Epithelial cell of proximal tubule (primary cell): Measurements from ENCODE around the gene CEP70. TPM values are rescaled to one million over a fixed set of nuclear protein-coding genes. Genes with fewer than 3 reads are reported as not detected.
A peak's percentile ranks its signal among the peaks of the same experiment; 100 is the strongest.
"Not testable (repeated sequence)": the region's sequence is repeated elsewhere in the genome, so short reads cannot be mapped to it uniquely, and the experiment has no call there.

Source experiments
- DNase-seq: peaks from one replicate; pipeline ENCODE4 v3.0.0-alpha.2; 2011; ENCODE audit warnings: low read depth
- H3K4me3 ChIP-seq: 2 replicates; pipeline ENCODE4 v1.5.1; 2011; ENCODE audit warnings: low read depth, mild to moderate bottlenecking, low read length
- total RNA-seq: library from RNA; depleted of rRNA; stranded (reverse); fragments of >200 nt; gene quantifications from 2 replicates; pipeline ENCODE4 v1.2.3, GENCODE V29; 2015
- TF ChIP-seq, protein P1 (sequence below): conservative IDR thresholded peaks from 2 replicates; pipeline ENCODE4 v1.5.1; 2012; ENCODE audit warnings: low read depth, mild to moderate bottlenecking, low read length

Gene CEP70
- total RNA-seq, 1 donor from 2014 or later = 21.0 TPM

DNA sequence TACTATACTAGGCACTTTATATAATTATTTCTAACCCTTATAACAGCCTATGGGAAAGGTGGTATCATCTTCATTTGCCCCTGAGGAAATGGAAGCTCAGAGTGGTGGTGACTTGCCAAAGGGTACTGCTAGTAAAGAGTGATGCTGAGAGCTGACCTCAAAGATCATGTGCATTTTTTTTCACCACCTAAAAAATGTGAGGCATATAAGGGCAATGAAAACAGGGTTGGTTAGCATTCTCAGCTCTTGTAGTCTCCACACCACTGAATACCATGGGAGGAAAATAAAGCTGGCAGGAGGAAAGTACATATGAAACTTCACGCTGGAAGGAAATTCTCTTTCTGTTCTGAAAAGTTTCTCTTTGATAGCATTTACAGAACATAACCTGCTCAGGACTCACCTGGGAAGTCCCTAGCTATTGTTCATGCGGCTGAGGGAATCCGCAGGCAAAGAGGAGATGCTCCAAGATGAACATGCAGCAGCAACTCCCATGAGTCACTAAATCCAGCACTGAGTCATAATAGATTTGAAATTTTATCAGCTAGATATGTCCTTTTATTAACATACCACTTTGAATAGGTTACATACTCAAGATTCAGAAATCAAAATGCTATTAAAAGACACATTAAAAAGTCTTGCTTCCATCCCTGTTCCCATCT is 31.8 kb upstream of the CEP70 start:
- H3K4me3 ChIP-seq = no peak overlapping the region
- DNase-seq = no peak
- TF ChIP-seq, protein P1, sequence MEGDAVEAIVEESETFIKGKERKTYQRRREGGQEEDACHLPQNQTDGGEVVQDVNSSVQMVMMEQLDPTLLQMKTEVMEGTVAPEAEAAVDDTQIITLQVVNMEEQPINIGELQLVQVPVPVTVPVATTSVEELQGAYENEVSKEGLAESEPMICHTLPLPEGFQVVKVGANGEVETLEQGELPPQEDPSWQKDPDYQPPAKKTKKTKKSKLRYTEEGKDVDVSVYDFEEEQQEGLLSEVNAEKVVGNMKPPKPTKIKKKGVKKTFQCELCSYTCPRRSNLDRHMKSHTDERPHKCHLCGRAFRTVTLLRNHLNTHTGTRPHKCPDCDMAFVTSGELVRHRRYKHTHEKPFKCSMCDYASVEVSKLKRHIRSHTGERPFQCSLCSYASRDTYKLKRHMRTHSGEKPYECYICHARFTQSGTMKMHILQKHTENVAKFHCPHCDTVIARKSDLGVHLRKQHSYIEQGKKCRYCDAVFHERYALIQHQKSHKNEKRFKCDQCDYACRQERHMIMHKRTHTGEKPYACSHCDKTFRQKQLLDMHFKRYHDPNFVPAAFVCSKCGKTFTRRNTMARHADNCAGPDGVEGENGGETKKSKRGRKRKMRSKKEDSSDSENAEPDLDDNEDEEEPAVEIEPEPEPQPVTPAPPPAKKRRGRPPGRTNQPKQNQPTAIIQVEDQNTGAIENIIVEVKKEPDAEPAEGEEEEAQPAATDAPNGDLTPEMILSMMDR = no peak

DNA sequence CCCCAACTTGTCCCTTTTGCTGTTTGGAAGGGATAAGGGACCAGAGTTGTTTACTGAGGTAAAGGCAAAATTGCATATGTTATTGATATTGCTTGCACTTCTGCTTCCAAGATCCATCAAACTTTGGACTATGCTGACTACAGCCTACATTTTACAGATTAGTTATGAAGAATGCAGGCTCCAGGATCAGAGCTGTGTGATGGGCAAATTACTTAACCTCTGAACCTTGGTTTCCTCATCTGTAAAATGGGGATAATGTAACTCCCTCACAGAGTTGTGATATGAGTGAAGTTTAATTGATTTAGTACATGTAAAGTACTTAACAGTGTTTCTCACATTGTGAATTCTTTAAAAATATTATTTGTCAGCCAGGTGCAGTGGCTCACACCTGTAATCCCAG is 30.5 kb upstream of the CEP70 start:
- DNase-seq = no peak
- H3K4me3 ChIP-seq = no peak overlapping the region
- TF ChIP-seq, protein P1 = no peak

DNA sequence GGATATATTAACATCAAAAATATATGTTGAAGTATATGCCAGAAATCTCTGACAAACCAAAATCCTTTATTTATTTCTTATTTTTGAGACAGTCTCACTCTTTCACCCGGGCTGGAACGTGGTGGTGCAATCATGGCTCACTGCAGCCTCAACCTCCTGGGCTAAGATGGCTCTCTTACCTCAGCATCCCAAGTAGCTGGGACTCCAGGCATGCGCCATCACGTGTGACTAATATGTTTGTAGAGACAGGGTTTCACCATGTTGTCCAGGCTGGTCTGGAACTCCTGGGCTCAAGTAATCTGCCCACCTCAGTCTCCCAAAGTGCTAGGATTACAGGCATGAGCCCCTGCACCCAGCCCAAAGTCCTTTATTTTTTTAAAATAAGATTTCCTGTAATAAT is 26.4 kb upstream of the CEP70 start:
- TF ChIP-seq, protein P1 = no peak

DNA sequence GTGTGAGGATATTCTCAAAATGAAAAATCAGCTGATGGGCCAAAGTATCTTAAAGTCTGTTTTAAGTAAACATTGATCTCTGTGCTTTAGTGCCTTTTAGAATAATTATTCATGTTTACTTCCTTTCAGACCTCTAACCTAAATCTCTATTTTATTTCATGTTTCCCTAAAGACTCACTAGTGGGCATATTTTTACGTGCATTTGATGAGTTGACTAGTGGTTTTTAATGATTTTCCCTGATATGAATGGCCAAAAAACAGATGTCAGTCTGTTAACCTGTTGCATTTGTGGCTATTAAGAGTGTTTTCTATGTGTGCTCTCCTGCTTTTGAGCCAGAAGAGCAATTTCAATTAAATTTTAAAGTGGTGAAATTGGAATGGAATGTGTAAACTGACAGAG is 21.4 kb upstream of the CEP70 start:
- TF ChIP-seq, protein P1 = no peak
- H3K4me3 ChIP-seq = no peak overlapping the region
- no peak for DNase-seq

More for the DNA sequence above, 26.4 kb upstream of the CEP70 start:
- DNase-seq = no peak
- H3K4me3 ChIP-seq = no peak overlapping the region

DNA sequence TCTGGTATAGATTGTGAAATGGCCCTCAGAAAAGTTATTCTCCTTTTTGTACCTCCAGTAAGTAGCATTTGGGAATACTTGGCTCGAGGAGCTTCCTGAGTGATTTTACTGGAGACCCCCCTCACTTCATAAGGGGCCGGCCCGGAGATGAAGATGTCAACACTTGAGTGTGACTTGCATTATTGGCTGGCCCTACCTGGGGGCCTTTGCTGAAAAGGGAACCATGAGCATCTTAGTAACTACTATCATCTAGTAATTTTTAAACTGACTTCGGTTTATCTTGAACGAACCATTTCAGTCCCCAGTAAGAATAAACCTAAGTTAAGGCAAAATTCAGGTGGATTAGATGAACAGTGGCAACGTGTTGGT is 15.8 kb upstream of the CEP70 start:
- TF ChIP-seq, protein P1 = no peak
- H3K4me3 ChIP-seq = peak overlapping the region; percentile 69
- no peak for DNase-seq

DNA sequence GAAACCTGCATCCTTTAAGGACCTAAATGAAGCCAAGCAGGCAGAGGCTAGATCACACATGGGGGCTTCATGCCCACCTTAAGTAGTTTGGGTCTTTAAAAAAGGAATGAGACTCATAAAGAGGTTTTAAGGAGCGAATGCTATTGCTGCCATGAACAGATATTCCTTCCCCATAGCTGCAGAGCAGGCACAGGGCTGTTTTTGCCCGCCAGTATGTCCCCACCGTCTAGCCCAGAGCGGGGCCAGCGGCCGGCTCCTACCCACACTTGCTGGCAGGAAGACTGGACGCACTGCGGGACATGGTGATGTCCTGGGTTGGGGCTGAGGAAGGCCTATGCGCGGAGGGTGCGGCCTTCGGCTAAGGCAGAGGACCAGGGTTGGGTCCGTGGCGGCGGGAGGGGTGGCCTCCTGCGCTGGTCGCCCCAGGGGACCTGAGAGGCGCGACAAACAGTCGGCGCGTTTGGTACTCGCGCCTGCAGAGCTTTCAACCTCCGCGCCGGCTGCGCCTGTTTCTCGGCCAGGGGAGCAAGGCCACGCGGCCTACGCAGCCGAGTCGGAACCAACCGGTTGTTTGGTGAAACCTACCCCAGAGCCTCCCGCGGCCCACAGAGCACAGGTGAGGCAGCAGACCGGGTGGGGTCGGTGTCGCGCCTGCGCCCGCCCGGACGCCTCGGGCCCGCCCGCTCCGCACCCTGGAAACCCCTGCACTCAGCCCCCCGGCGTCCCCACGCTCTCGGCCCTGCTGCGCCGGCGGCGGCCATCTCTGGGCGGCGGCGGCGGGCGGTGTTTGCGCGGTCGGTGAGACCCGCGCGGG is 14.5 kb upstream of the CEP70 start, which contains the start of gene FAIM:
TSS of gene FAIM (plus strand) at position 450 of the 814 bp plus-strand sequence. CDS start 10,956 bp downstream, outside the sequence.
- DNase-seq = no peak
- peak within 1 kb of the TSS; percentile 69 for H3K4me3 ChIP-seq
- TF ChIP-seq, protein P1 = no peak

DNA sequence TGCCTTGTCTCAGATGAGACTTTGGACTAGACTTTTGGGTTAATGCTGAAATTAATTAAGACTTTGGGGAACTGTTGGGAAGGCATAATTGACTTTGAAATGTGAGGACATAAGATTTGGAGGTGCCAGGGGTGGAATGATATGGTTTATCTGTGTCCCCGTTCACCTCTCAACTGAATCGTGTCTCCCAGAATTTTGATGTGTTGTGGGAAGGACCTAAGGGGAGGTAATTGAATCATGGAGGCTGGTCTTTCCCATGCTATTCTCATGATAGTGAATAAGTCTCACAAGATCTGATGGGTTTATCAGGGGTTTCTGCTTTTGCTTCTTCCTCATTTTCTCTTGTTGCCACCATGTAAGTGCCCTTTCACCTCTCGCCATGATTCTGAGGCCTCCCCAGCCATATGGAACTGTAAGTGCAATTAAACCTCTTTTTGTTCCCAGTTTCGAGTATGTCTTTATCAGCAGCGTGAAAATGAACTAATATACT is 10.1 kb upstream of the CEP70 start:
- not testable (repeated sequence) for H3K4me3 ChIP-seq, DNase-seq

DNA sequence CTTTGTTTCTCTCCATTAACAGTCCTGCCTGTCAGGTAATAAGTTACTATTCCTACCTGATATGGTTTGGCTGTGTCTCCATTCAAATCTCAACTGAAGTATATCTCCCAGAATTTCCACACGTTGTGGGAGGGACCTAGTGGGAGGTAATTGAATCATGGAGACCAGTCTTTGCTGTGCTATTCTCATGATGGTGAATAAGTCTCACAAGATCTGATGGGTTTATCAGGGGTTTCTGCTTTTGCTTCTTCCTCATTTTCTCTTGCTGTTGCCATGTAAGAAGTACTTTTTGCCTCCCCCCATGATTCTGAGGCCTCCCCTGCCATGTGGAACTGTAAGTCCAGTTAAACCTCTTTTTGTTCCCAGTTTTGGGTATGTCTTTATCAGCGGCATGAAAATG is 7.6 kb upstream of the CEP70 start:
- DNase-seq, H3K4me3 ChIP-seq: not testable (repeated sequence)
